Retina (tissue), 1 donor: ENCODE data around the gene AOAH.

Experiments used
- DNase-seq: peaks from one replicate; pipeline ENCODE4 v3.0.0-alpha.2; 2016

The AOAH gene

GRCh38 chr7:36723951-36724664 lies at the start of gene AOAH:
Gene AOAH, minus strand, starts transcription at chr7:36724494. Its CDS starts 346 bp downstream, at chr7:36724148.
- DNase-seq: no peak

- no peak for DNase-seq
Observed at GRCh38 chr7:36766451-36766850, 42.2 kb upstream of the AOAH start.

GRCh38 chr7:36765605-36766004 lies 41.3 kb upstream of the AOAH start:
- no peak for DNase-seq

GRCh38 chr7:36764929-36765328 lies 40.6 kb upstream of the AOAH start:
- no peak for DNase-seq

- DNase-seq: no peak
Observed at GRCh38 chr7:36763132-36763816, 39.0 kb upstream of the AOAH start.

- DNase-seq: no peak
Observed at GRCh38 chr7:36762394-36762793, 38.1 kb upstream of the AOAH start.

- DNase-seq: no peak
Observed at GRCh38 chr7:36761835-36762234, 37.5 kb upstream of the AOAH start.

GRCh38 chr7:36760856-36761762 lies 36.8 kb upstream of the AOAH start:
- DNase-seq: no peak

GRCh38 chr7:36758879-36759278 lies 34.6 kb upstream of the AOAH start:
- no peak for DNase-seq

GRCh38 chr7:36755484-36755883 lies 31.2 kb upstream of the AOAH start:
- DNase-seq: no peak

- no peak for DNase-seq
Observed at GRCh38 chr7:36752026-36752711, 27.9 kb upstream of the AOAH start.

GRCh38 chr7:36750451-36750850 lies 26.2 kb upstream of the AOAH start:
- no peak for DNase-seq

- DNase-seq: no peak
Observed at GRCh38 chr7:36749282-36749960, 25.1 kb upstream of the AOAH start.

- no peak for DNase-seq
Observed at GRCh38 chr7:36748017-36748487, 23.8 kb upstream of the AOAH start.

GRCh38 chr7:36747280-36748016 lies 23.2 kb upstream of the AOAH start:
- DNase-seq: no peak

- DNase-seq: no peak
Observed at GRCh38 chr7:36746347-36746746, 22.1 kb upstream of the AOAH start.

- DNase-seq: no peak
Observed at GRCh38 chr7:36742911-36743775, 18.8 kb upstream of the AOAH start.

- no peak for DNase-seq
Observed at GRCh38 chr7:36741866-36742265, 17.6 kb upstream of the AOAH start.

GRCh38 chr7:36739351-36739750 lies 15.1 kb upstream of the AOAH start:
- no peak for DNase-seq

GRCh38 chr7:36736899-36737211 lies 12.6 kb upstream of the AOAH start:
- no peak for DNase-seq
